Neural progenitor cell (in vitro differentiated cells): Measurements from ENCODE around the gene CARMIL1. TPM values are rescaled to one million over a fixed set of nuclear protein-coding genes. Genes with fewer than 3 reads are reported as not detected.

Source experiments
- DNase-seq: peaks from one replicate; pipeline ENCODE4 v3.0.0-alpha.2; 2016; ENCODE audit warnings: low spot score
- H2AFZ ChIP-seq: fragments of 200-600 bp; sonication (generic); replicated peaks from 2 replicates; pipeline ENCODE4 v1.6.1; 2016; ENCODE audit warnings: antibody characterized with exemption
- H3F3A ChIP-seq: fragments of 200-600 bp; sonication (generic); 2 replicates; pipeline ENCODE4 v1.6.1; 2016; ENCODE audit warnings: antibody characterized with exemption, low read depth
- H3K27ac ChIP-seq: fragments of 200-600 bp; sonication (generic); 2 replicates; pipeline ENCODE4 v1.5.1; 2016; ENCODE audit warnings: mild to moderate bottlenecking
- H3K27me3 ChIP-seq: fragments of 200-600 bp; sonication (generic); 2 replicates; pipeline ENCODE4 v1.6.1; 2016; ENCODE audit warnings: mild to moderate bottlenecking, moderate library complexity
- H3K36me3 ChIP-seq: fragments of 200-600 bp; sonication (generic); 2 replicates; pipeline ENCODE4 v1.5.1; 2016
- H3K4me1 ChIP-seq: fragments of 200-600 bp; sonication (generic); 2 replicates; pipeline ENCODE4 v1.6.1; 2016; ENCODE audit warnings: mixed run types
- H3K4me2 ChIP-seq: fragments of 200-600 bp; sonication (generic); 2 replicates; pipeline ENCODE4 v1.6.1; 2016
- H3K4me3 ChIP-seq: fragments of 200-600 bp; sonication (generic); 2 replicates; pipeline ENCODE4 v1.5.1; 2016
- H3K79me2 ChIP-seq: fragments of 200-600 bp; sonication (generic); 2 replicates; pipeline ENCODE4 v1.6.1; 2016; ENCODE audit warnings: low read depth
- H3K9ac ChIP-seq: fragments of 200-600 bp; sonication (generic); 2 replicates; pipeline ENCODE4 v1.6.1; 2016
- H3K9me3 ChIP-seq: fragments of 200-600 bp; sonication (generic); 2 replicates; pipeline ENCODE4 v1.5.1; 2016; ENCODE audit warnings: low read depth
- H4K20me1 ChIP-seq: fragments of 200-600 bp; sonication (generic); 2 replicates; pipeline ENCODE4 v1.6.1; 2016; ENCODE audit warnings: low read depth
- H3K27ac Mint-ChIP-seq: 3 replicates; pipeline ENCODE4 v1.8.0; 2021; ENCODE audit warnings: mixed read lengths
- H3K27me3 Mint-ChIP-seq: 2 replicates; pipeline ENCODE4 v1.8.0; 2022; ENCODE audit warnings: low read depth, mild to moderate bottlenecking, inconsistent platforms, moderate library complexity, mixed read lengths; ENCODE audit not compliant: insufficient read depth
- H3K36me3 Mint-ChIP-seq: 3 replicates; pipeline ENCODE4 v1.8.0; 2021; ENCODE audit warnings: mixed read lengths
- H3K4me1 Mint-ChIP-seq: 3 replicates; pipeline ENCODE4 v1.8.0; 2021; ENCODE audit warnings: mixed read lengths
- H3K4me3 Mint-ChIP-seq: 3 replicates; pipeline ENCODE4 v1.8.0; 2021; ENCODE audit warnings: mild to moderate bottlenecking, moderate library complexity, mixed read lengths
- H3K9me3 Mint-ChIP-seq: 3 replicates; pipeline ENCODE4 v1.8.0; 2020; ENCODE audit warnings: mixed read lengths
- EZH2 ChIP-seq: fragments of 200-600 bp; sonication (generic); IDR thresholded peaks from 2 replicates; pipeline ENCODE4 v1.6.1; 2017; ENCODE audit warnings: antibody characterized with exemption, mild to moderate bottlenecking, moderate library complexity
- EZH2phosphoT487 ChIP-seq: fragments of 200-600 bp; sonication (generic); IDR thresholded peaks from 2 replicates; pipeline ENCODE4 v1.6.1; 2017; ENCODE audit warnings: antibody characterized with exemption
- total RNA-seq: library from RNA; depleted of rRNA; stranded (reverse); fragments of >200 nt; gene quantifications from 2 replicates; pipeline ENCODE4 v1.2.3, GENCODE V29; 2015; ENCODE audit warnings: low replicate concordance
- TF ChIP-seq, protein P1 (sequence below): fragments of 200-600 bp; sonication (generic); IDR thresholded peaks from 2 replicates; pipeline ENCODE4 v1.5.1; 2017; ENCODE audit warnings: antibody characterized with exemption, mild to moderate bottlenecking

The CARMIL1 gene
- total RNA-seq, 1 donor from 2014 or later = 13.3 TPM

DNA sequence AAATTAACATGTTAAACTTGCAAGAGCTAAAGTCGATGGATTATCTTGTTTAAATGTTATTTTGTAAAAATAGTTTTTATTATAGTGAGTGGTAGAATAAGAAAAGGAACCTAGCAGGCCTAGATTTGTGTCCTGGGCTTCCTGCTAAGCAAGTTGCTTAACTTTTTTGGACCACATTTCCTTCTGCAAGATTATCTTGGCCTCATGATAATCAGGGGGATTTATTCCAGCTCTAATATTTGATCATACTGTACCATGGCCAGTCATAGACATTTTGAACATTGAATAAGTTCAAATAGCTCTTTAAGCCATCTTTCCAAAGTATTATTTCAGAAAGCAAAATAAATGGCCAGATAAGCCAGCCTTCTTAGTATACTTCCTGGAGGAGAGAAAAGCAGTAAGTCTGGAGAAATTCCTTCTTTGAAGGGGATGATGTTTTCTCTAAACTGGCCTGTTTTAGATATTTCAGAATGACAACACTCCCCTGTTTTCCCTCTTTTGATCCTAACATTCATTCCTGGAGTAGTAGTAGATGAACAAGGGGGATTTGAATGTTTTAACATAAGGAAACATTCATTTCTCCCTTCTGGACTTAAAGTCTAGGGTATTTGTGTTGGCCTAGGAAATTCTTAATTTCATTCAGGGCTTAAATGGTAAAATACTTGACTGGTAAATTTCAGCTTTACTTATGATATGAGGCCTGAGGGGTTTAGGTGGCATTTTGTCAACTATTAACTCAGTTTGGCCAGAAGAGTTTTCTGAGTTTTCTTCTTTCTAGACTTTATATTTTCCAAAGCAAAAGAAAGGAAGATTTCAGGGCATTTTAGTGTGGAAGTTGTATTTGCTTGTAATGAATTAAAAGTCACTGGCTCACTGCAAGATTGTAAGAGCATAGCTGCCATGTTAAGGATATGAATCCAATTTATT lies 264.1 kb downstream of the CARMIL1 start:
- Histone ChIP-seq H3K27me3 (no peaks in the 10 kb centered on the region), H3K4me2 (no peak overlapping the region), H4K20me1 (no peaks in the 10 kb centered on the region), H3K9ac (no peak overlapping the region), H3F3A (no peaks in the 10 kb centered on the region), H3K27ac (no peak overlapping the region), H3K79me2 (no peaks in the 10 kb centered on the region), H3K4me3 (no peak overlapping the region), H3K4me1 (no peaks in the 10 kb centered on the region), H2AFZ (no peak overlapping the region), H3K36me3 (peaks cover 5% of the 10 kb centered on the region), H3K9me3 (no peaks in the 10 kb centered on the region)
- no peak for DNase-seq
- H3K4me3 Mint-ChIP-seq = no peak overlapping the region
- no peaks in the 10 kb centered on the region for H3K9me3 Mint-ChIP-seq
- no peak overlapping the region for H3K27ac Mint-ChIP-seq
- TF ChIP-seq, protein P1, sequence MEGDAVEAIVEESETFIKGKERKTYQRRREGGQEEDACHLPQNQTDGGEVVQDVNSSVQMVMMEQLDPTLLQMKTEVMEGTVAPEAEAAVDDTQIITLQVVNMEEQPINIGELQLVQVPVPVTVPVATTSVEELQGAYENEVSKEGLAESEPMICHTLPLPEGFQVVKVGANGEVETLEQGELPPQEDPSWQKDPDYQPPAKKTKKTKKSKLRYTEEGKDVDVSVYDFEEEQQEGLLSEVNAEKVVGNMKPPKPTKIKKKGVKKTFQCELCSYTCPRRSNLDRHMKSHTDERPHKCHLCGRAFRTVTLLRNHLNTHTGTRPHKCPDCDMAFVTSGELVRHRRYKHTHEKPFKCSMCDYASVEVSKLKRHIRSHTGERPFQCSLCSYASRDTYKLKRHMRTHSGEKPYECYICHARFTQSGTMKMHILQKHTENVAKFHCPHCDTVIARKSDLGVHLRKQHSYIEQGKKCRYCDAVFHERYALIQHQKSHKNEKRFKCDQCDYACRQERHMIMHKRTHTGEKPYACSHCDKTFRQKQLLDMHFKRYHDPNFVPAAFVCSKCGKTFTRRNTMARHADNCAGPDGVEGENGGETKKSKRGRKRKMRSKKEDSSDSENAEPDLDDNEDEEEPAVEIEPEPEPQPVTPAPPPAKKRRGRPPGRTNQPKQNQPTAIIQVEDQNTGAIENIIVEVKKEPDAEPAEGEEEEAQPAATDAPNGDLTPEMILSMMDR = no peak
- TF ChIP-seq EZH2phosphoT487 (no peak), EZH2 (no peak)
- no peaks in the 10 kb centered on the region for H3K27me3 Mint-ChIP-seq
- H3K36me3 Mint-ChIP-seq = peaks cover 14% of the 10 kb centered on the region
- H3K4me1 Mint-ChIP-seq = peaks cover 2% of the 10 kb centered on the region

DNA sequence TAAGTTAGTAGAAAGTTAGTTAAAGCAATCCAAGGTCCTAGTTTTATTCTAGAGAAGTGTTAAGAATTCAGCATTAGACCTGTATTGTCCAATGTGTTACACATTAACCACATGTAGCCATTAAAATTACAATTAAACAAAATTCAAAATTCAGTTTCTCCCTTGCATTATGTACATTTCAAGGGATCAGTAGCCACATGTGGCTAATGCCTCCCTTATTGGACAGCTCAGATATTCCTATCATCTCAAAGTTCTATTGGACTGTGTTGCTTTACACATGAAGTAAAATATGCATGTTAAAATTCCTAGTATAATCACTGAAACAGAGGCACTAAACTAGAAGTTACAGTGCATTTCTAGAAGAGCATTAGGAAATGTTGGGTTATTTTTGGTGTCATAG lies 265.7 kb downstream of the CARMIL1 start:
- H3K27ac Mint-ChIP-seq = no peak overlapping the region

DNA sequence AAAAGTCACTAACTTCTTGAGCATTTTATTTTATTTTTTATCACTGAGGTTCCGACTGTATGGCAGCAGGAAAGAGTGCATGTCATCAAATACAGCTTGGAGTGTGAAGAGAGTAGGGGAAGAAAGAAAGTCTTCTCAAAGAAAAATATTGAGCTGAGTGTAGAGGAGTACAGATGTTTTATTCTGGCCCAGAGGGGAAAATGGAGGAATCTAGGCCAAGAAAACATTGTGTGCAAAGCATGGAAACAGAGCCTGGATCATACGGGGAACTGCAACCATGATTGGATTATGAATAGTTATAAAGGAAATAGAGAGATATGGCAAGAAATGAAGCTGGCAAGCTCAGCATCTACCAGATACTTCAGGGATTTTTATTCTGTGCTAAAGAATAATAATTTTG lies 268.6 kb downstream of the CARMIL1 start:
- Histone ChIP-seq H3K9ac (no peak overlapping the region), H3K4me1 (no peaks in the 10 kb centered on the region), H3K4me3 (no peak overlapping the region), H3K36me3 (no peaks in the 10 kb centered on the region), H4K20me1 (no peaks in the 10 kb centered on the region), H3K79me2 (no peaks in the 10 kb centered on the region), H3K27me3 (no peaks in the 10 kb centered on the region), H2AFZ (no peak overlapping the region), H3K27ac (no peak overlapping the region), H3F3A (no peaks in the 10 kb centered on the region), H3K4me2 (no peak overlapping the region), H3K9me3 (no peaks in the 10 kb centered on the region)
- no peaks in the 10 kb centered on the region for H3K9me3 Mint-ChIP-seq
- no peak overlapping the region for H3K4me3 Mint-ChIP-seq
- no peak overlapping the region for H3K27ac Mint-ChIP-seq
- TF ChIP-seq, protein P1 = no peak
- TF ChIP-seq EZH2phosphoT487 (no peak), EZH2 (no peak)
- H3K4me1 Mint-ChIP-seq = no peaks in the 10 kb centered on the region
- no peaks in the 10 kb centered on the region for H3K27me3 Mint-ChIP-seq
- H3K36me3 Mint-ChIP-seq = no peaks in the 10 kb centered on the region
- DNase-seq = no peak

More for the DNA sequence above, 265.7 kb downstream of the CARMIL1 start:
- H3K27me3 ChIP-seq = no peaks in the 10 kb centered on the region
- no peaks in the 10 kb centered on the region for H3K79me2 ChIP-seq
- H3K36me3 ChIP-seq = peaks cover 5% of the 10 kb centered on the region
- H3F3A ChIP-seq = no peaks in the 10 kb centered on the region
- H3K4me1 ChIP-seq = no peaks in the 10 kb centered on the region
- H2AFZ ChIP-seq = no peak overlapping the region
- H4K20me1 ChIP-seq = no peaks in the 10 kb centered on the region
- H3K9ac ChIP-seq = no peak overlapping the region
- no peaks in the 10 kb centered on the region for H3K9me3 ChIP-seq
- no peak overlapping the region for H3K4me3 Mint-ChIP-seq
- no peak overlapping the region for H3K27ac ChIP-seq
- H3K4me2 ChIP-seq = no peak overlapping the region
- H3K36me3 Mint-ChIP-seq = peaks cover 10% of the 10 kb centered on the region
- no peaks in the 10 kb centered on the region for H3K27me3 Mint-ChIP-seq
- H3K9me3 Mint-ChIP-seq = no peaks in the 10 kb centered on the region
- no peaks in the 10 kb centered on the region for H3K4me1 Mint-ChIP-seq
- H3K4me3 ChIP-seq = no peak overlapping the region
- TF ChIP-seq EZH2 (no peak), EZH2phosphoT487 (no peak)
- TF ChIP-seq, protein P1 = no peak
- no peak for DNase-seq
